Activated naive CD4-positive, alpha-beta T cell treated with anti-CD3 and anti-CD28 coated beads for 36 hours (primary cell): ENCODE data around the gene ITGB8. TPM values are rescaled to one million over a fixed set of nuclear protein-coding genes. Genes with fewer than 3 reads are reported as not detected.

Experiments used
- CTCF ChIA-PET: fragments of 350-600 bp; sonication (Branson Sonifier 250); formaldehyde crosslinking; loops from one replicate; lab custom pipeline; 2021; ENCODE audit warnings: antibody characterized with exemption; lab: Charles Lee
- DNase-seq: peaks from one replicate; pipeline ENCODE4 v3.0.0-alpha.2; 2020
- H3K27ac Mint-ChIP-seq: one replicate; pipeline ENCODE4 v1.8.0; 2021; ENCODE audit warnings: mild to moderate bottlenecking, mixed read lengths
- H3K27me3 Mint-ChIP-seq: one replicate; pipeline ENCODE4 v1.8.0; 2021; ENCODE audit warnings: low read depth, mixed read lengths
- H3K36me3 Mint-ChIP-seq: one replicate; pipeline ENCODE4 v1.8.0; 2021; ENCODE audit warnings: low read depth, mixed read lengths
- H3K4me1 Mint-ChIP-seq: one replicate; pipeline ENCODE4 v1.8.0; 2021; ENCODE audit warnings: low read depth, mixed read lengths
- H3K4me3 Mint-ChIP-seq: one replicate; pipeline ENCODE4 v1.8.0; 2021; ENCODE audit warnings: mild to moderate bottlenecking, moderate library complexity, mixed read lengths
- H3K9me3 Mint-ChIP-seq: one replicate; pipeline ENCODE4 v1.8.0; 2021; ENCODE audit warnings: mixed read lengths
- intact Hi-C: fragments of 100-400 bp; cut with micrococcal nuclease; formaldehyde crosslinking; loops from one replicate; pipeline ENCODE4 v1.15.1; 2023
- total RNA-seq, 2 experiments: library from RNA; stranded (reverse); gene quantifications; one replicate each; pipeline ENCODE4 v1.2.3, GENCODE V29; 2021

Gene ITGB8
- total RNA-seq, 2 experiments from 2014 or later: not detected

GRCh38 chr7:20350518-20350951 lies 19.8 kb downstream of the ITGB8 start:
- Mint-ChIP-seq H3K27me3 (no peaks in the 10 kb centered on the region), H3K9me3 (no peaks in the 10 kb centered on the region), H3K4me1 (no peaks in the 10 kb centered on the region), H3K36me3 (no peaks in the 10 kb centered on the region), H3K27ac (no peak overlapping the region), H3K4me3 (no peak overlapping the region)
- CTCF ChIA-PET: no interaction called here
- DNase-seq: no peak
- intact Hi-C loops: no loop called here

- Mint-ChIP-seq H3K9me3 (no peaks in the 10 kb centered on the region), H3K27me3 (no peaks in the 10 kb centered on the region), H3K4me3 (no peak overlapping the region), H3K4me1 (no peaks in the 10 kb centered on the region), H3K27ac (no peak overlapping the region), H3K36me3 (no peaks in the 10 kb centered on the region)
- DNase-seq: no peak
- intact Hi-C loops: no loop called here
- CTCF ChIA-PET: no interaction called here
These were observed 20.4 kb downstream of the ITGB8 start for GRCh38 chr7:20350996-20351692.

- CTCF ChIA-PET: no interaction called here
- H3K4me1 Mint-ChIP-seq: no peaks in the 10 kb centered on the region
- no peak for DNase-seq
- H3K4me3 Mint-ChIP-seq: no peak overlapping the region
- H3K27me3 Mint-ChIP-seq: no peaks in the 10 kb centered on the region
- intact Hi-C loops: no loop called here
- no peaks in the 10 kb centered on the region for H3K36me3 Mint-ChIP-seq
- no peak overlapping the region for H3K27ac Mint-ChIP-seq
- no peaks in the 10 kb centered on the region for H3K9me3 Mint-ChIP-seq
These were observed 21.2 kb downstream of the ITGB8 start for GRCh38 chr7:20351901-20352300.

GRCh38 chr7:20352573-20353306 lies 22.0 kb downstream of the ITGB8 start:
- H3K36me3 Mint-ChIP-seq: no peaks in the 10 kb centered on the region
- no peaks in the 10 kb centered on the region for H3K27me3 Mint-ChIP-seq
- DNase-seq: no peak
- CTCF ChIA-PET: no interaction called here
- intact Hi-C loops: no loop called here
- no peak overlapping the region for H3K4me3 Mint-ChIP-seq
- H3K9me3 Mint-ChIP-seq: no peaks in the 10 kb centered on the region
- no peaks in the 10 kb centered on the region for H3K4me1 Mint-ChIP-seq
- no peak overlapping the region for H3K27ac Mint-ChIP-seq

GRCh38 chr7:20354610-20355528 lies 24.2 kb downstream of the ITGB8 start:
- no peaks in the 10 kb centered on the region for H3K9me3 Mint-ChIP-seq
- CTCF ChIA-PET: no interaction called here
- no peak overlapping the region for H3K4me3 Mint-ChIP-seq
- intact Hi-C loops: no loop called here
- no peak for DNase-seq
- H3K36me3 Mint-ChIP-seq: no peaks in the 10 kb centered on the region
- no peaks in the 10 kb centered on the region for H3K27me3 Mint-ChIP-seq
- no peak overlapping the region for H3K27ac Mint-ChIP-seq
- no peaks in the 10 kb centered on the region for H3K4me1 Mint-ChIP-seq

- CTCF ChIA-PET: no interaction called here
- H3K9me3 Mint-ChIP-seq: peaks cover 4% of the 10 kb centered on the region
- no peaks in the 10 kb centered on the region for H3K27me3 Mint-ChIP-seq
- H3K4me1 Mint-ChIP-seq: no peaks in the 10 kb centered on the region
- no peak overlapping the region for H3K27ac Mint-ChIP-seq
- H3K4me3 Mint-ChIP-seq: no peak overlapping the region
- DNase-seq: no peak
- H3K36me3 Mint-ChIP-seq: no peaks in the 10 kb centered on the region
- intact Hi-C loops: no loop called here
These were observed 27.4 kb downstream of the ITGB8 start for GRCh38 chr7:20358106-20358505.

- H3K9me3 Mint-ChIP-seq: peaks cover 4% of the 10 kb centered on the region
- no peak for DNase-seq
- no peaks in the 10 kb centered on the region for H3K4me1 Mint-ChIP-seq
- no peaks in the 10 kb centered on the region for H3K36me3 Mint-ChIP-seq
- CTCF ChIA-PET: no interaction called here
- no peak overlapping the region for H3K27ac Mint-ChIP-seq
- intact Hi-C loops: no loop called here
- H3K4me3 Mint-ChIP-seq: no peak overlapping the region
- no peaks in the 10 kb centered on the region for H3K27me3 Mint-ChIP-seq
These were observed 28.1 kb downstream of the ITGB8 start for GRCh38 chr7:20358762-20359282.

GRCh38 chr7:20359341-20359963 lies 28.8 kb downstream of the ITGB8 start:
- Mint-ChIP-seq H3K27me3 (no peaks in the 10 kb centered on the region), H3K36me3 (no peaks in the 10 kb centered on the region), H3K4me3 (no peak overlapping the region), H3K4me1 (no peaks in the 10 kb centered on the region), H3K9me3 (peaks cover 4% of the 10 kb centered on the region), H3K27ac (no peak overlapping the region)
- intact Hi-C loops: no loop called here
- DNase-seq: no peak
- CTCF ChIA-PET: no interaction called here

GRCh38 chr7:20362574-20363253 lies 32.0 kb downstream of the ITGB8 start:
- H3K4me1 Mint-ChIP-seq: no peaks in the 10 kb centered on the region
- peaks cover 4% of the 10 kb centered on the region for H3K9me3 Mint-ChIP-seq
- H3K27ac Mint-ChIP-seq: no peak overlapping the region
- CTCF ChIA-PET: no interaction called here
- intact Hi-C loops: no loop called here
- H3K27me3 Mint-ChIP-seq: no peaks in the 10 kb centered on the region
- H3K4me3 Mint-ChIP-seq: no peak overlapping the region
- no peak for DNase-seq
- H3K36me3 Mint-ChIP-seq: no peaks in the 10 kb centered on the region

- Mint-ChIP-seq H3K4me3 (no peak overlapping the region), H3K27ac (no peak overlapping the region), H3K36me3 (no peaks in the 10 kb centered on the region), H3K9me3 (peaks cover 4% of the 10 kb centered on the region), H3K4me1 (no peaks in the 10 kb centered on the region), H3K27me3 (no peaks in the 10 kb centered on the region)
- no peak for DNase-seq
- intact Hi-C loops: no loop called here
- CTCF ChIA-PET: no interaction called here
These were observed 34.0 kb downstream of the ITGB8 start for GRCh38 chr7:20364571-20365196.

GRCh38 chr7:20365486-20365885 lies 34.8 kb downstream of the ITGB8 start:
- Mint-ChIP-seq H3K27me3 (no peaks in the 10 kb centered on the region), H3K9me3 (peaks cover 4% of the 10 kb centered on the region), H3K4me3 (no peak overlapping the region), H3K27ac (no peak overlapping the region), H3K4me1 (no peaks in the 10 kb centered on the region), H3K36me3 (no peaks in the 10 kb centered on the region)
- DNase-seq: no peak
- CTCF ChIA-PET: no interaction called here
- intact Hi-C loops: no loop called here
